ENCODE measurements around the gene ALG13. TPM values are rescaled to one million over a fixed set of nuclear protein-coding genes. Genes with fewer than 3 reads are reported as not detected.

Gene ALG13
- total RNA-seq, 1 experiment from 2014 or later, result 50.1 TPM

DNA sequence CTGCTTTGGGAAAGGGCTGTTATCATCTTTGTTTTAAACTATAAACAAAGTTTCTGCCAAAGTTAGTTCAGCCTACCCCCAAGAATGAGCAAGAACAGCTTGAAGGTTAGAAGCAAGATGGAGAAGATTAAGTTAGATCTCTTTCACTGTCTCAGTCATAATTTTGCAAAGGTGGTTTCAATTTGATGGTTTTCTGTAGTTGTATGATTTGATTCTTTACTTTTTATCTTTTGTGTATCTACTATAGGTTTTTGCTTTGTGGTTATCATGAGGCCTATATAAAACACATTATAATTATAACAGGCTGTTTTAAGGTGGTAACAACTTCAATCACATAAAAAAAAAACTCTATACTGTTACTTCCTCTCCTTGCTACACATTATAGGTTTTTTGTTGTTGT, 35.4 kb upstream of the ALG13 start:
- no peak overlapping the region for H3K27ac Mint-ChIP-seq (ENCODE audit: unreplicated experiment)

DNA sequence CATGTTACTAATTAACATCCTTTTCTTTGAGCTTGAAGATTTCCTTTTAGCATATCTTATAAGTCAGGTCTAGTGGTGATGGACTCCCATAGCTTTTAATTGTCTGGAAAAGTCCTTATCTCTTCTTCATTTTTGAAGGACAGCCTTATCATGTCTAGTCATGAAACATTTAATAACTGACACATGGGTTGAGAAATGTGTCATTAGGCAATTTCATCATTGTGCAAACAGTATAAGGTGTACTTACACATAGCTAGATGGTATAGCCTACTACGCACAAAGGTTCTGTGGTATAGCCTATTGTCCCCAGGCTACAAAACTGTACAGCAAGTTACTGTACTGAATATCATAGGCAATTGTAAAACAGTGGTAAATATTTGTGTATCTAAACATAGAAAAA, 34.5 kb upstream of the ALG13 start:
- Mint-ChIP-seq H3K36me3 (ENCODE audit: insufficient read depth, unreplicated experiment) (no peaks in the 10 kb centered on the region), H3K4me3 (ENCODE audit: low read depth, unreplicated experiment) (no peak overlapping the region), H3K27ac (ENCODE audit: unreplicated experiment) (no peak overlapping the region), H3K4me1 (ENCODE audit: low read depth, unreplicated experiment) (no peaks in the 10 kb centered on the region), H3K27me3 (ENCODE audit: unreplicated experiment) (no peaks in the 10 kb centered on the region), H3K9me3 (ENCODE audit: low read depth, unreplicated experiment) (no peaks in the 10 kb centered on the region)
- CTCF ChIA-PET, result no interaction called here
- TF ChIP-seq, protein P1, sequence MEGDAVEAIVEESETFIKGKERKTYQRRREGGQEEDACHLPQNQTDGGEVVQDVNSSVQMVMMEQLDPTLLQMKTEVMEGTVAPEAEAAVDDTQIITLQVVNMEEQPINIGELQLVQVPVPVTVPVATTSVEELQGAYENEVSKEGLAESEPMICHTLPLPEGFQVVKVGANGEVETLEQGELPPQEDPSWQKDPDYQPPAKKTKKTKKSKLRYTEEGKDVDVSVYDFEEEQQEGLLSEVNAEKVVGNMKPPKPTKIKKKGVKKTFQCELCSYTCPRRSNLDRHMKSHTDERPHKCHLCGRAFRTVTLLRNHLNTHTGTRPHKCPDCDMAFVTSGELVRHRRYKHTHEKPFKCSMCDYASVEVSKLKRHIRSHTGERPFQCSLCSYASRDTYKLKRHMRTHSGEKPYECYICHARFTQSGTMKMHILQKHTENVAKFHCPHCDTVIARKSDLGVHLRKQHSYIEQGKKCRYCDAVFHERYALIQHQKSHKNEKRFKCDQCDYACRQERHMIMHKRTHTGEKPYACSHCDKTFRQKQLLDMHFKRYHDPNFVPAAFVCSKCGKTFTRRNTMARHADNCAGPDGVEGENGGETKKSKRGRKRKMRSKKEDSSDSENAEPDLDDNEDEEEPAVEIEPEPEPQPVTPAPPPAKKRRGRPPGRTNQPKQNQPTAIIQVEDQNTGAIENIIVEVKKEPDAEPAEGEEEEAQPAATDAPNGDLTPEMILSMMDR (IDR thresholded peaks at IDR 0.05; ENCODE audit: unreplicated experiment), result no peak
- no peak for DNase-seq
- no TSS peak for BruUV-seq (replicated peaks)
- intact Hi-C loops (cut with micrococcal nuclease; ENCODE audit: unreplicated experiment), result no loop called here

More for the DNA sequence above, 35.4 kb upstream of the ALG13 start:
- H3K4me1 Mint-ChIP-seq (ENCODE audit: low read depth, unreplicated experiment), result no peaks in the 10 kb centered on the region
- intact Hi-C loops (cut with micrococcal nuclease; ENCODE audit: unreplicated experiment), result no loop called here
- no peaks in the 10 kb centered on the region for H3K36me3 Mint-ChIP-seq (ENCODE audit: insufficient read depth, unreplicated experiment)
- BruUV-seq (replicated peaks), result no TSS peak
- TF ChIP-seq, protein P1 (IDR thresholded peaks at IDR 0.05; ENCODE audit: unreplicated experiment), result no peak
- CTCF ChIA-PET, result no interaction called here
- H3K9me3 Mint-ChIP-seq (ENCODE audit: low read depth, unreplicated experiment), result peaks cover 4% of the 10 kb centered on the region
- H3K27me3 Mint-ChIP-seq (ENCODE audit: unreplicated experiment), result no peaks in the 10 kb centered on the region
- no peak for DNase-seq
- no peak overlapping the region for H3K4me3 Mint-ChIP-seq (ENCODE audit: low read depth, unreplicated experiment)

DNA sequence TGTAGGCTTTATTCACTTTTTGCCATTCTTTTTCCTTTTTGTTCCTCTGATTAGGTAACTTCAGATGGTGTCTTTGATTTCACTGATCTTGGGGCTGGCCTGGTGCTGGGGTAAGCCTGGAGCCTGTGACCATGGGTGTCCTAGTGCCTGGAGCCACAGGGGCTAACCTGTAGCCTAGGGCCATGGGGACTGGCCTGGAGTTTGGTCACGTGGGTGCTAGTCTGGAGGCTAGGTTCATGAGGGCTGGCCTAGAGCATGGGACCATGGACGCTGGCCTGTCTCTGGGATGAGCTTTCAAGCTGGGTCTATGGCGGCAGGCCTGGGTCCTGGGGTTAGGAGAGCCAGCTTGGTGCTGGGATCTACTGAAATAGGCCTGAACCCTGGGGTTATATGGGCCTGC, 32.2 kb upstream of the ALG13 start:
- BruUV-seq (replicated peaks), result no TSS peak
- no peak overlapping the region for H3K4me3 Mint-ChIP-seq (ENCODE audit: low read depth, unreplicated experiment)
- CTCF ChIA-PET, result interaction anchor here (0.6 kb wide), 1 partner anchor 335 kb away, joined by 3 read pairs; no protein-coding TSS in a partner anchor
- no peaks in the 10 kb centered on the region for H3K9me3 Mint-ChIP-seq (ENCODE audit: low read depth, unreplicated experiment)
- no peak for DNase-seq
- H3K36me3 Mint-ChIP-seq (ENCODE audit: insufficient read depth, unreplicated experiment), result no peaks in the 10 kb centered on the region
- H3K27me3 Mint-ChIP-seq (ENCODE audit: unreplicated experiment), result no peaks in the 10 kb centered on the region
- TF ChIP-seq, protein P1 (IDR thresholded peaks at IDR 0.05; ENCODE audit: unreplicated experiment), result no peak
- no peaks in the 10 kb centered on the region for H3K4me1 Mint-ChIP-seq (ENCODE audit: low read depth, unreplicated experiment)
- H3K27ac Mint-ChIP-seq (ENCODE audit: unreplicated experiment), result no peak overlapping the region
- intact Hi-C loops (cut with micrococcal nuclease; ENCODE audit: unreplicated experiment), result no loop called here

DNA sequence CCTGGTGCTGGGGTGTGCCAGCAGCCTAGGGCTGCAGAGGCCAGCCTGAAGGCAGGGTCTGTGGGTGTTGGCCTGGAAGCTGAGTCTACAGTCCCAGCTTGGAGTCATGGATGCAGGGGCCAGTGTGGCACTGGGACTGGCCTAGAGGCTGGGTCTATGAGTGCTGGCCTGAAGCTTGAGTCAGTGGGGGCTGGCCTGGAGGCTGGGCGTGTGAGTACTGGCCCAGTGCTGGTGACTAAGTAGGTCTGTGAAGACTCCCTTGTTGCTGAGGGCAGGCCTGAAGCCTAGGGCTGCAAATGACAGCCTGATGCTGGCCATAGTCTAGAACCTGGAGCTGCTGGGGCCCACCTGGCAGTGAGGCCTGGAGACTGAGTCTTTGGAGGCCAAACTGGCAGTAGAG, 31.3 kb upstream of the ALG13 start:
- intact Hi-C loops (cut with micrococcal nuclease; ENCODE audit: unreplicated experiment), result no loop called here
- Mint-ChIP-seq H3K36me3 (ENCODE audit: insufficient read depth, unreplicated experiment) (no peaks in the 10 kb centered on the region), H3K9me3 (ENCODE audit: low read depth, unreplicated experiment) (no peaks in the 10 kb centered on the region), H3K4me1 (ENCODE audit: low read depth, unreplicated experiment) (no peaks in the 10 kb centered on the region), H3K27me3 (ENCODE audit: unreplicated experiment) (no peaks in the 10 kb centered on the region), H3K27ac (ENCODE audit: unreplicated experiment) (no peak overlapping the region), H3K4me3 (ENCODE audit: low read depth, unreplicated experiment) (no peak overlapping the region)
- TF ChIP-seq, protein P1 (IDR thresholded peaks at IDR 0.05; ENCODE audit: unreplicated experiment), result no peak
- BruUV-seq (replicated peaks), result no TSS peak
- CTCF ChIA-PET, result no interaction called here
- no peak for DNase-seq

Data from Calu3 (cell line).